GM12878 (cell line): ENCODE data around the gene ZC3H8. TPM values are rescaled to one million over a fixed set of nuclear protein-coding genes. Genes with fewer than 3 reads are reported as not detected.

Source experiments
- ATAC-seq: fragments of 200-7000 bp; cut with Tn5 transposase; 3 replicates; pipeline ENCODE4 v1.9.1; 2020; ENCODE audit warnings: mild to moderate bottlenecking, moderate library complexity
- BruUV-seq: library from RNA; stranded (reverse); fragments of 400-500 nt; replicated peaks from 2 replicates; lab custom pipeline; 2021; lab: Mats Ljungman, UMichigan
- CTCF ChIA-PET: fragments of 300-600 bp; sonication (Branson Sonifier 250); formaldehyde crosslinking; extraction: SDS; loops from one replicate; lab custom pipeline; 2021; ENCODE audit warnings: inconsistent platforms; lab: Yijun Ruan, JAX
- POLR2A ChIA-PET: fragments of 350-600 bp; formaldehyde crosslinking; extraction: SDS; loops from one replicate; lab custom pipeline; 2021; ENCODE audit warnings: inconsistent platforms; lab: Charles Lee
- RAD21 ChIA-PET: fragments of 300-600 bp; sonication (Branson Sonifier 250); formaldehyde crosslinking; loops from one replicate; lab custom pipeline; 2023; ENCODE audit warnings: antibody characterized with exemption; ENCODE audit not compliant: unreplicated experiment; lab: Charles Lee
- SMC1A ChIA-PET: fragments of 300-600 bp; sonication (Branson Sonifier 250); formaldehyde crosslinking; loops from one replicate; lab custom pipeline; 2023; ENCODE audit not compliant: unreplicated experiment, uncharacterized antibody; lab: Charles Lee
- DNase-seq: peaks from one replicate; pipeline ENCODE4 v3.0.0-alpha.2; 2011; ENCODE audit warnings: low read depth, low spot score
- FAIRE-seq: peaks from 3 replicates; lab custom pipeline; 2011; peaks lifted over from hg19 to GRCh38; lab: Jason Lieb, UNC
- H2AFZ ChIP-seq: 2 replicates; pipeline ENCODE4 v1.6.0; 2011; ENCODE audit warnings: low read depth, low read length, control low read depth; ENCODE audit not compliant: control insufficient read depth
- H3K27ac ChIP-seq: 2 replicates; pipeline ENCODE4 v1.5.1; 2011; ENCODE audit warnings: control low read depth; ENCODE audit not compliant: control insufficient read depth, insufficient read depth
- H3K27me3 ChIP-seq, 2 experiments: replicated peaks in 1 of 2; 2 replicates each; pipeline versions ENCODE4 v1.6.0 to v1.6.1; 2011; ENCODE audit warnings: low read length in 1 of 2; ENCODE audit not compliant: control insufficient read depth in 2 of 2, insufficient read depth in 2 of 2
- H3K36me3 ChIP-seq, 2 experiments: 2 replicates each; pipeline ENCODE4 v1.5.1; 2011; ENCODE audit warnings: low read length in 1 of 2; ENCODE audit not compliant: control insufficient read depth in 2 of 2, insufficient read depth in 2 of 2
- H3K4me1 ChIP-seq: 2 replicates; pipeline ENCODE4 v1.6.1; 2011; ENCODE audit warnings: mild to moderate bottlenecking, low read length, moderate library complexity, mixed read lengths; ENCODE audit not compliant: control insufficient read depth, insufficient read depth
- H3K4me2 ChIP-seq: 2 replicates; pipeline ENCODE4 v1.6.0; 2011; ENCODE audit warnings: control low read depth; ENCODE audit not compliant: control insufficient read depth, insufficient read depth
- H3K4me3 ChIP-seq: fragments of 200-600 bp; sonication (generic); 2 replicates; pipeline ENCODE4 v1.5.1; 2016
- H3K79me2 ChIP-seq: 2 replicates; pipeline ENCODE4 v1.6.0; 2011; ENCODE audit warnings: low read length; ENCODE audit not compliant: control insufficient read depth, insufficient read depth
- H3K9ac ChIP-seq: 2 replicates; pipeline ENCODE4 v1.8.0; 2011; ENCODE audit warnings: low read length, control low read depth, mixed read lengths; ENCODE audit not compliant: control insufficient read depth, insufficient read depth
- H3K9me3 ChIP-seq: replicated peaks from 3 replicates; pipeline ENCODE4 v1.5.1; 2011; ENCODE audit warnings: mild to moderate bottlenecking, low read length; ENCODE audit not compliant: control insufficient read depth, insufficient read depth
- H4K20me1 ChIP-seq: 2 replicates; pipeline ENCODE4 v1.6.0; 2011; ENCODE audit not compliant: control insufficient read depth, insufficient read depth
- CHD2 ChIP-seq: IDR thresholded peaks from 2 replicates; pipeline ENCODE4 v1.6.1; 2011; ENCODE audit warnings: low read depth, low read length, improper control_type of control experiment, borderline replicate concordance
- DPF2 ChIP-seq: fragments of 450-650 bp; IDR thresholded peaks from 2 replicates; pipeline ENCODE4 v1.6.1; 2017; ENCODE audit warnings: mild to moderate bottlenecking
- TARDBP ChIP-seq: IDR thresholded peaks from 2 replicates; pipeline ENCODE4 v1.6.1; 2016; ENCODE audit warnings: borderline replicate concordance
- USF2 ChIP-seq: IDR thresholded peaks from 2 replicates; pipeline ENCODE4 v1.6.1; 2011; ENCODE audit warnings: low read depth, low read length, improper control_type of control experiment, borderline replicate concordance
- ZBTB11 ChIP-seq: fragments of 450-650 bp; formaldehyde crosslinking; IDR thresholded peaks from 2 replicates; pipeline ENCODE4 v1.5.0; 2022; ENCODE audit warnings: mild to moderate bottlenecking, missing genetic modification characterization
- WGBS: methylation state at CpG from one replicate; pipeline ENCODE4 v1.1.6; 2016; ENCODE audit warnings: low lambda C conversion rate; ENCODE audit not compliant: insufficient replicate concordance, insufficient coverage; ENCODE audit errors: missing lambda C conversion rate; 5-methylcytosine and 5-hydroxymethylcytosine counted together
- in situ Hi-C: fragments of 300-500 bp; cut with MboI; formaldehyde crosslinking; loops from 9 replicates; pipeline ENCODE4 v1.14.3; 2018; ENCODE audit warnings: mixed read lengths
- intact Hi-C: fragments of 100-400 bp; cut with micrococcal nuclease; formaldehyde crosslinking; loops from one replicate; pipeline ENCODE4 v1.14.2; 2022; ENCODE audit not compliant: unreplicated experiment
- polyA plus RNA-seq, 11 experiments: library from polyadenylated mRNA; depleted of rRNA in 4 of 11; unstranded in 6 of 11; stranded (reverse) in 5 of 11; fragments of >200 nt; fragmentation: Nextera tagmentation in 4 of 11; fragmentation: Illumina TruSeq in 1 of 11; extraction: Ambion mirVana in 4 of 11; extraction: Trizol in 1 of 11; gene quantifications; 1 replicate in 1 of 11; 2 replicates in 10 of 11; pipeline versions ENCODE4 v1.2.1 to v1.2.3, GENCODE V29; 2011 to 2016; ENCODE audit warnings: inconsistent platforms in 2 of 11, missing spikeins in 2 of 11, low read depth in 1 of 11
- total RNA-seq, 4 experiments: library from RNA; depleted of rRNA in 3 of 4; stranded (reverse); fragments of >200 nt in 3 of 4; fragmentation: Illumina TruSeq in 1 of 4; extraction: Trizol in 1 of 4; gene quantifications; 2 replicates each; pipeline versions ENCODE4 v1.2.1 to v1.2.3, GENCODE V29; 2013 to 2021

Gene ZC3H8
- total and polyA plus RNA-seq, 10 of the 15 experiments (the other 5 are each of a cell fraction or from before 2014, with no cell fraction given) = 9.9 to 28.4 (median 19.5) TPM

- Histone ChIP-seq H3K9me3 (no peaks in the 10 kb centered on the region), H3K36me3 (peaks cover 0 to 12% of the 10 kb centered on the region in 2 experiments; a peak in 1 of 4 replicates), H3K27me3 (no peaks in the 10 kb centered on the region), H3K79me2 (no peaks in the 10 kb centered on the region), H2AFZ (no peak overlapping the region), H3K4me1 (no peaks in the 10 kb centered on the region), H3K9ac (no peak overlapping the region), H3K4me3 (no peak overlapping the region)
- ChIA-PET SMC1A (no interaction called here), RAD21 (no interaction called here), CTCF (no interaction called here)
- DNase-seq (no peak), FAIRE-seq (peak; percentile 31)
- BruUV-seq = no TSS peak
- 98% methylated on average over 3 of the region's 3 CpGs for WGBS
- intact Hi-C loops = no loop called here
- TF ChIP-seq USF2 = no peak
- TF ChIP-seq TARDBP = no peak
- no peak for TF ChIP-seq CHD2
- TF ChIP-seq DPF2 = no peak
- no peak for TF ChIP-seq ZBTB11 (CRISPR knock-in tag)
- TF ChIP-seq, all 136 proteins: peak for 0
- Histone ChIP-seq H3K27ac (no peak overlapping the region), H3K4me2 (no peak overlapping the region), H4K20me1 (no peaks in the 10 kb centered on the region)
- in situ Hi-C loops = no loop called here
- POLR2A ChIA-PET = no interaction called here
- ATAC-seq = no peak
Measured at GRCh38 chr2:112230371-112230770, 24.5 kb downstream of the ZC3H8 start.
